Measurements from ENCODE around the gene EFCAB6.

- TF ChIP-seq CTCF (IDR thresholded peaks at IDR 0.05; ENCODE audit: extremely low read depth in 1 of 2, insufficient read depth in 1 of 2, low read depth in 1 of 2, low read length in 2 of 2) = no peak
- no peak for TF ChIP-seq POLR2A (IDR thresholded peaks at IDR 0.05; ENCODE audit: low read depth, low read length)
- TF ChIP-seq MAX (IDR thresholded peaks at IDR 0.05; ENCODE audit: insufficient read depth, insufficient read length) = no peak
- no peak for TF ChIP-seq EZH2 (IDR thresholded peaks at IDR 0.05; ENCODE audit: borderline replicate concordance, low read depth, low read length, severe bottlenecking)
- no peak for TF ChIP-seq GATA2 (IDR thresholded peaks at IDR 0.05; ENCODE audit: insufficient read depth, insufficient read length, low read depth, low read length)
- TF ChIP-seq POLR2AphosphoS5 (IDR thresholded peaks at IDR 0.05; ENCODE audit: insufficient read depth, low read depth, low read length) = no peak
These were observed 85.1 kb downstream of the EFCAB6 start for GRCh38 chr22:43726964-43727543.

Data from endothelial cell of umbilical vein (primary cell).